Thyroid gland (tissue), 4 donors: ENCODE data around the gene EHMT1. TPM values are rescaled to one million over a fixed set of nuclear protein-coding genes. Genes with fewer than 3 reads are reported as not detected.
"Not testable (repeated sequence)": the region's sequence is repeated elsewhere in the genome, so short reads cannot be mapped to it uniquely, and the experiment has no call there.

Experiments used
- DNase-seq, 2 donors: peaks; one replicate each; pipeline ENCODE4 v3.0.0-alpha.2; 2019
- H3K27ac ChIP-seq, 3 donors: fragments of 200-600 bp; sonication (generic); 1 replicate in 2 of 3; 2 replicates in 1 of 3; pipeline ENCODE4 v1.5.1; 2016 to 2019; ENCODE audit warnings: mild to moderate bottlenecking in 1 of 3, moderate library complexity in 1 of 3
- H3K27me3 ChIP-seq: fragments of 200-600 bp; sonication (generic); one replicate; pipeline ENCODE4 v1.5.1; 2019
- H3K36me3 ChIP-seq, 2 donors: fragments of 200-600 bp; sonication (generic); one replicate each; pipeline ENCODE4 v1.5.1; 2016 to 2019
- H3K4me1 ChIP-seq, 2 donors: fragments of 200-600 bp; sonication (generic); one replicate each; pipeline ENCODE4 v1.5.1; 2017 to 2019
- H3K4me3 ChIP-seq, 3 donors: fragments of 200-600 bp; sonication (generic); replicated peaks in 1 of 3; 1 replicate in 2 of 3; 2 replicates in 1 of 3; pipeline ENCODE4 v1.5.1; 2016; ENCODE audit warnings: mild to moderate bottlenecking in 1 of 3
- H3K9me3 ChIP-seq: fragments of 200-600 bp; sonication (generic); one replicate; pipeline ENCODE4 v1.5.1; 2017
- CTCF ChIP-seq, 6 experiments: fragments of 200-600 bp in 3 of 6; fragments of 450-650 bp in 3 of 6; sonication (generic) in 3 of 6; IDR thresholded peaks; one replicate each; pipeline ENCODE4 v1.5.1; 2016 to 2019; ENCODE audit warnings: antibody characterized with exemption in 6 of 6, mild to moderate bottlenecking in 2 of 6, inconsistent platforms in 1 of 6, moderate library complexity in 1 of 6
- POLR2A ChIP-seq, 2 donors: fragments of 450-650 bp; IDR thresholded peaks; one replicate each; pipeline ENCODE4 v1.6.1; 2017; ENCODE audit warnings: antibody characterized with exemption in 2 of 2, mild to moderate bottlenecking in 2 of 2, moderate library complexity in 1 of 2
- WGBS, 2 donors: methylation state at CpG; one replicate each; pipeline ENCODE4 v1.1.5; 2017; 5-methylcytosine and 5-hydroxymethylcytosine counted together
- intact Hi-C: fragments of 100-400 bp; cut with DNase I; formaldehyde crosslinking; loops from one replicate; pipeline ENCODE4 v1.15.1; 2023
- total RNA-seq, 4 donors: library from RNA; depleted of rRNA; stranded (reverse); fragments of >200 nt; gene quantifications; one replicate each; pipeline ENCODE4 v1.2.3, GENCODE V29; 2016

The EHMT1 gene
- total RNA-seq, 4 donors from 2014 or later, result 56.8 to 99.5 (median 94.4) TPM

- Histone ChIP-seq H3K4me3 (peak overlapping the region; percentile 40 to 84 (median 45)), H3K9me3 (no peaks in the 10 kb centered on the region), H3K4me1 (peaks cover 28 to 36% of the 10 kb centered on the region in 2 donors), H3K27ac (peak overlapping the region; percentile 68 to 83 (median 71)), H3K27me3 (no peaks in the 10 kb centered on the region), H3K36me3 (peaks cover 13 to 14% of the 10 kb centered on the region in 2 donors)
- intact Hi-C loops, result loop anchor here (10.0 kb wide), 1 partner anchor 65 kb away; the partner anchor contains the start of genes MRPL41 and PNPLA7
- peak; percentile 54 to 61 for DNase-seq
- WGBS, 2 donors, result 1% methylated on average over 16 to 37 of the region's 58 CpGs
- TF ChIP-seq CTCF (IDR thresholded peaks at IDR 0.05) (no peak), POLR2A (IDR thresholded peaks at IDR 0.05) (peak in 1 of 2 donors; percentile 14)
Observed at GRCh38 chr9:137619240-137620047, 639 bp downstream of the EHMT1 start.

- Histone ChIP-seq H3K4me1 (peaks cover 28 to 36% of the 10 kb centered on the region in 2 donors), H3K27ac (peak overlapping the region; percentile 68 to 83 (median 71)), H3K27me3 (no peaks in the 10 kb centered on the region), H3K9me3 (no peaks in the 10 kb centered on the region), H3K36me3 (peaks cover 7 to 8% of the 10 kb centered on the region in 2 donors), H3K4me3 (peak overlapping the region; percentile 40 to 84 (median 45))
- WGBS, 2 donors, result 55 to 62% methylated on average over 4 of the region's 4 CpGs
- intact Hi-C loops, result no loop called here
- DNase-seq, result no peak
- no peak for TF ChIP-seq POLR2A (IDR thresholded peaks at IDR 0.05)
- no peak for TF ChIP-seq CTCF (IDR thresholded peaks at IDR 0.05)
Observed at GRCh38 chr9:137620048-137620405, 1.2 kb downstream of the EHMT1 start.

GRCh38 chr9:137620581-137620980, 1.8 kb downstream of the EHMT1 start:
- no peak for DNase-seq
- Histone ChIP-seq H3K4me3 (no peak overlapping the region), H3K4me1 (peaks cover 28 to 36% of the 10 kb centered on the region in 2 donors), H3K9me3 (no peaks in the 10 kb centered on the region), H3K36me3 (peaks cover 2 to 3% of the 10 kb centered on the region in 2 donors), H3K27ac (peak overlapping the region in 1 of 3 donors; percentile 68), H3K27me3 (no peaks in the 10 kb centered on the region)
- intact Hi-C loops, result no loop called here
- 81 to 89% methylated on average over 7 of the region's 7 CpGs for WGBS, 2 donors
- TF ChIP-seq CTCF (IDR thresholded peaks at IDR 0.05) (no peak), POLR2A (IDR thresholded peaks at IDR 0.05) (no peak)

- Histone ChIP-seq H3K4me3 (no peak overlapping the region), H3K9me3 (no peaks in the 10 kb centered on the region), H3K27ac (no peak overlapping the region), H3K27me3 (no peaks in the 10 kb centered on the region), H3K36me3 (no peaks in the 10 kb centered on the region), H3K4me1 (peaks cover 32 to 36% of the 10 kb centered on the region in 2 donors)
- 65 to 73% methylated on average over 6 of the region's 6 CpGs for WGBS, 2 donors
- no peak for DNase-seq
- intact Hi-C loops, result no loop called here
- TF ChIP-seq CTCF (IDR thresholded peaks at IDR 0.05), result peak in 3 of 6 experiments; percentile 13 to 30 (median 13)
- no peak for TF ChIP-seq POLR2A (IDR thresholded peaks at IDR 0.05)
Observed at GRCh38 chr9:137621131-137621757, 2.4 kb downstream of the EHMT1 start.

GRCh38 chr9:137622211-137622610, 3.4 kb downstream of the EHMT1 start:
- H3K27me3 ChIP-seq, DNase-seq, H3K36me3 ChIP-seq, intact Hi-C loops, H3K4me3 ChIP-seq, H3K27ac ChIP-seq, H3K9me3 ChIP-seq: not testable (repeated sequence)
- 80 to 85% methylated on average over 8 of the region's 8 CpGs for WGBS, 2 donors
- H3K4me1 ChIP-seq, result peaks cover 32 to 34% of the 10 kb centered on the region in 2 donors
